HS-5 (cell line): ENCODE data around the gene SPRYD3.
"Not testable (repeated sequence)": the region's sequence is repeated elsewhere in the genome, so short reads cannot be mapped to it uniquely, and the experiment has no call there.

Experiments
- DNase-seq: peaks from one replicate; pipeline ENCODE4 v3.0.0-alpha.2; 2012; ENCODE audit warnings: low read depth

SPRYD3 gene

DNA sequence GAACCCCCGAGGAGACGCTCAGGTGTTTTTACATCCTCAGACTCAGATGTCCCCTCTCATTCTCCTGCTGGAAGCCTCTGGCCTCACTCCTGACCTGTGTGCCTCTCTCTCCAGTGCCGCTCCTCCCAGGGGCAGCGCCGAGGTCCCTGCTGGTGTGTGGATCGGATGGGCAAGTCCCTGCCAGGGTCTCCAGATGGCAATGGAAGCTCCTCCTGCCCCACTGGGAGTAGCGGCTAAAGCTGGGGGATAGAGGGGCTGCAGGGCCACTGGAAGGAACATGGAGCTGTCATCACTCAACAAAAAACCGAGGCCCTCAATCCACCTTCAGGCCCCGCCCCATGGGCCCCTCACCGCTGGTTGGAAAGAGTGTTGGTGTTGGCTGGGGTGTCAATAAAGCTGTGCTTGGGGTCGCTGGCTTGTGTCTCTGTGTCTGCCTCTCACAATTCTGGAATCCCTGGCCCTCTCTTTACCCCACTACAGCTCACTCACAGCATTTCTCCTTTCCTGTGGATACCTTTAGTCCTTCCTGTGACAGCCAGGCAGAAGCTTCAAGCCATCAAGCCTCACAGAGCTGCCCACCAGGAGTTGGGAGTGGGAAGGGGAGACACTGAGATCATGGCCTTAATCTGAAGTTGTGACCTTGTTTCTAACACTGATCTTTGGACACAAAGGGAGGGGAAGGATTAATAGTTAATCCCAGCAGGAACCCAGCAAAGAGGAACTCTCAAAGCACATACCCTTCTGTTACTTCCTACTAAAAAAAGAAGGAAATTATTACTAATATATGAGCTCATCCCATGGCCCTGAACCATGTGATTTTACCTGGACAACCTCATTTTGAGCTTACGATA, 23.0 kb upstream of the SPRYD3 start:
- no peak for DNase-seq

DNA sequence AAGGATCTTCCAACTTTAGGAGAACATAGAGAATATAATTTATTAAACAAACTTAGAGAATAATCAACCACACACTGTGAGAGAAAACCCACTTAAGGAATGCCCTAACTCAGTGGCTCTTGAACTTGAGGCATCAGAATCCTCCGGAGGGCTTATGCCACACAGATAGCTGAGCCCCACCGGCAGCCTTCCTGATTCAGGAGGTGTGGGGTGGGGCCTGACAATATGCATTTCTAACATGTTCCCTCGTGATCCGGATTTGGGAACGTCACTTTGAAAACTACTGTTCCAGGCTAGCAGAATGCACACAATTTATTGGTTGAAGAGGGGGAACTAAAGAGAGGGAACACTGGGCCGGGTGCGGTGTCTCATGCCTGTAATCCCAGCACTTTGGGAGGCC, 22.1 kb upstream of the SPRYD3 start:
- DNase-seq = no peak

DNA sequence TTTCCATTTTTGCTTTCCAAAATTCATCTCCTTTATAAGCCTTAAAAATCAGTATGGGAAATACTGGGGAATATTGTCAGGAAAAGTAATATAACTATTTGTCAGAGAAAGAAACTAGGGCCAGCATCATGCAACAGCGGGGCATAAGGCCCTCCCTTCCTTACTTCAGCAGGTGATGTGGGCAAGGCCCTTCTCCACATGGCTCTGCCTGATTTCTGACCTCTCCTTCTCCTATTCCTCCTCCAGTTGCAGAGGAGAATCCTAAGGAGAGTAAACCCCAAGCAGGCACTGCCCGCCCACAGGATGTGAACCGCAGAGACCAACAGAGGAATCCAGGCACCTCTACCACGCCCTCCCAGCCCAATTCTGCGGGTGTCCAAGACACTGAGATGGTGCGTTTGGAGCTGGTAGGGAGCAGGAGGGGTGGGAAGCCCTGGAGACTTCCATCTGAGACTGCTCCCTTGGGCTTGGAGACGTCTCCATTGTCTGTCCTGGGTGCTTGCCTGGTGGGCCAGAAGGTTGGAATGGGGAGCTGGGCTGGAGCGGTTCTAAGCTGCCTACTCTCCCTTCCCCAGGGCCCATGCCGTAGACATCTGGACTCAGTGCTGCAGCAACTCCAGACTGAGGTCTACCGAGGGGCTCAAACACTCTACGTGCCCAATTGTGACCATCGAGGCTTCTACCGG, 21.4 kb upstream of the SPRYD3 start:
- DNase-seq = no peak

DNA sequence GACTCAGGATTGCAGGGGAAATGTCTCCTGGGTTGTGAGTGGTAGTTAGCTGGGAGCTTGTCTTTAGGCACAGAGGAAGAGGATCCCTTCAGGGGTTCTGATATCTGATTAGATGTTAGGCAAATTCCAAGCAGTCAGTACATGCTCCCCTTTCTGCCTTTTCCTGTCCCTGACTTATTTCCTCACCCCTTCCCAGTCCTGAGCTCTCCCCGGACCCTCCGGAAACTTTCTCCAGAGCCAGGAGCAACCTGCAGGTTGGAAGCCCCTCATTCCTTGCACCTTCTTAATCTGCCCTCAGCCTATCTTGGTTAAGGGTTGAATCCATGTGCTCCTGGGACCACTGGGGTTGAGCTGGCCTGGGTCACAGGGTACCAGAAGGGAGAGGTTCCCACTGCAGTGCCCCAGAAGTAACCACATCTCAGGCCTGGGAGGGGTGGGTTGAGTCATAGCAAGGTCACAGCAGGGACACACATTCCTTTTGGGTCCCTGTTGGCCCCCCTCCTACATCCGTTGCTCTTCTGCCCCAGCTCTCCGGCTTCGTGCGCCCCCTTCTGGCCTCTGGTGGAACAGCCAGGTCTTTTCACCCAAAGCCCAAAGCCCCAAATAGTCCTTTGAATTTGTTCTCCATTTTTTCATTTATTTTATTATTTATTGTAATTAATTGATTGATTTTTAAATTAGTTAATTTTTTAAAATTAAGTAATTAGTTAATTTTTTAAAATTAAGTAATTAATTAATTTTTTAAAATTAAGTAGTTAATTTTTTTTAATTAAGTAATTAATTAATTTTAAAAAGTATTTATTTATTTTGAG, 20.1 kb upstream of the SPRYD3 start:
- peak; percentile 92 for DNase-seq

DNA sequence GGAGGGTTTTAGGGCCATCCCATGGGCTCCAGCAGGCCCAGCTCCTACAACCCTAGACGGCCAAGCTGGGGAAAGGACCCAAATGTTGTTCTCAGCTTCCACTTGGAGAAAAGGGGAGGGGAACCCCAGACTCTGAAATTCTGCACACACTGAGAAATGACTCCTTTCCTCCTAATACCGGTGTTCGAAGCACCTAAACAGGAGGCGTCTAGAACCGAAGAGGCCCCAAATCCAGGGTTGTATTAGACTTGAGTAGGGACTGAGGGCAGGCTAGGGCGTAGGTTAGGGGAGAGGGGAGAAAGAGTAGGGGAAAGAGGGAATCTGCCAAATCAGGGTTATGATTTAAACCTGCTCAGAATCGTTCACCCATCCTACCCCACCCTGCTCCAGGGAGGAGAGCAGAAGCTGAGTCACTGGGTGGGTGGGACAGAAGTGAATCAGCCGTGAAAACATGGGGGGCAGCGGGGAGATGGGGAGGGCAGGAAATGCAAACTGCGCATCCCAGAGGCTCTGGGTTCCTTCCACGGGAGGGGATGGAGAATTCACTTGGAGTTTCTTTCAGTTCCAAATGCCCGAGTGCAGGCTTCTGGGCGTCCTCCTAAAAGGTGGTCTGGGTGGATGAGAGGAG, 19.3 kb upstream of the SPRYD3 start:
- peak; percentile 79 for DNase-seq

DNA sequence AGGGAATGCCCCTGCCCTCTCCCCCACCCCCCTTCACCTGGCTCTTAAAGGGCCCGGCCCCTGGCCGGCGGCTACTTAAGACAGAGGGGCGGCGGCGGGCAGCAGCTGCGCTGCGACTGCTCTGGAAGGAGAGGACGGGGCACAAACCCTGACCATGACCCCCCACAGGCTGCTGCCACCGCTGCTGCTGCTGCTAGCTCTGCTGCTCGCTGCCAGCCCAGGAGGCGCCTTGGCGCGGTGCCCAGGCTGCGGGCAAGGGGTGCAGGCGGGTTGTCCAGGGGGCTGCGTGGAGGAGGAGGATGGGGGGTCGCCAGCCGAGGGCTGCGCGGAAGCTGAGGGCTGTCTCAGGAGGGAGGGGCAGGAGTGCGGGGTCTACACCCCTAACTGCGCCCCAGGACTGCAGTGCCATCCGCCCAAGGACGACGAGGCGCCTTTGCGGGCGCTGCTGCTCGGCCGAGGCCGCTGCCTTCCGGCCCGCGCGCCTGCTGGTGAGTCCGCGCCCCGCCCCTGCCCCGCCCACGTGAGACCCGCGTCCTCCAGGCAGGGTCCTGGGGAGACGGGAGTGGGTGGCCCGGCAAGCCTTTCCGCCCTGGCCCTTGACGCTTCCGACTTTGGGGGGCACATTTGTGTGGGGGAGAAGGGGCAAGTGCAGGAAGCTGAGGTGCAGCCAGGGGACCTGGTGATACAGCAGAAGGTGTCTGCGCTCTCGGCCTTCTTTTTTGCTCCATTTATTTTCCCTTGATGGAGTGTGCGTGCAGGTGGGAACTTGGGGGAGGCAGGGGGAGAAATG, 18.6 kb upstream of the SPRYD3 start, which contains the start of gene IGFBP6:
IGFBP6 (plus strand) TSS at position 104 of the 790 bp plus-strand sequence; CDS start at position 155, 51 bp downstream.
- DNase-seq = peak; percentile 29

DNA sequence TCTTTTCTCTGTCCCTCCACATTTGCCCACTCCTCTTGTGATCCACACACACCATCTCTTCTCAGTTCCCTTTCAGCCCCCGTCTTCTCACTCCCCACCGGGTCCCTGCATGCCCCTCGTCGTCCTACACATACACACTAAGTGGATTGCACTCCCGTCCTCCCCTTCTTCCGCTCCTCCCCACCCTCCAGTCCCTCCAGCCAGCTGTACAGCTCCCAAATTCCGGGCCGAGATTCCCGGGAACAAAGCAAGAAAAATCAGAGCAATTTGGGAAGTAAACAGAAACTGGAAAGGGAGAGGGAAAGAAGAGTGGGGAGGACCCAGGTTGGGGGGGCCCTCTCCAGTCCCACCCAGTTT, 18.0 kb upstream of the SPRYD3 start:
- peak; percentile 10 for DNase-seq

DNA sequence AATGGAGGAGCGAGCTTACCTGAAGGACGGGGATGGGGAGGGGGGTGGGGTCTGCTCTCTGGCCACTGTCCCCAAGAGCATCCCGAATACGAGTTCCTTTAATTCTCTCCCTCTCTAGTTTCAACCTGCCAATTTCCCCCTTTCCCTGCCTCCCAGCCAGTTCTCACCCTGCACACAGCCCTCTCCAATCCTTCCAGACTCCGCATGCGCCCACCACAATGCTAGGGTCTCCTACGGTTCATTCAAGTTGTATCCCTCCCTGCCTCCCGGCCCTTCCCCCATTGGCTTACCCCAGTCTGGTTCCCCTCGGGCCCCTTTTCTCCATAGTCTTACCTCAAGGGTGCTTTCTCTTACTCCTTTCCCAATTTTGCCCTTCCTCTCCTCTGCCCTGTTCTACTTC, 17.6 kb upstream of the SPRYD3 start:
- DNase-seq = no peak

DNA sequence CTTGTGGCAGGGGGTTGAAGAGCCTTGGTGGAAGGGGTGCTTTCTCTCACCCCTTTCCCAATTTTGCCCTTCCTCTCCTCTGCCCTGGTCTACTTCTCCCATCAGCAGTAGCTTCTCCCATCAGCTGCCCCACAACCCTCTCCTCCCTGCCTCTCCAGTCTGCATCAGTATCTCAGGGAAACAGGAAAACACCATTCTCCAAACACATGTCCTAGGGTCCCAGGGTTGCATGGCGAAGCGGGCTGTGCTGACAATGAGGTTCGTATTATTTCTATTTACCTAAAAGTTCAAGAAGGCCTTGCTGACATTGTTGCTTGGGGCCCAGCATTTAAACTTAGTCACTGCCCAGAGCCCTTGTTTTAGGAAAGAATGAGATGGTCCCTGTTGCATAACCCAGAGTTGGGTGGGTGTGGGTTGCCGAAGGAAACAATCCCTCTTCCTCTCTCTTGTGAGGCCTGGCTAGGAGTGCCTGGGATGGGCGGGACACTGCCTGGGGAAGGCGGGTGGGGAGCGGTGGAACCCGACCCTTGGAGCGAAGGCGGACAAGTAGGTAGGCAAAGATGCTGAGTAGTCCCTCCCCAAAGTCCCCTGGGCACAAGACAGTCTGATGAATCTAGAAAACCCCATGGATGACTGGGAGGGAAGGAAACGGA, 17.0 kb upstream of the SPRYD3 start:
- peak; percentile 73 for DNase-seq

DNA sequence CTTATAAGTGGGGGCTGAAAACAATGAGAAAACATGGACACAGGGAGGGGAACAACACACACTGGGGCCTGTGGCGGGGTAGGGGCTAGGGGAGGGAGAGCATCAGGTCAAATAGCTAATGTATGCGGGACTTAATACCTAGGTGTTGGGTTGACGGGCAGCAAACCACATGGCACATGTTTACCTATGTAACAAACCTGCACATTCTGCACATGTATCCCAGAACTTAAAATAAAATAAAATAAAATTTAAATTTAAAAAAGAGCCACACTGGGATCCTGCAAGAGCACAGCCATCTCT, 16.4 kb upstream of the SPRYD3 start:
- DNase-seq = not testable (repeated sequence)

DNA sequence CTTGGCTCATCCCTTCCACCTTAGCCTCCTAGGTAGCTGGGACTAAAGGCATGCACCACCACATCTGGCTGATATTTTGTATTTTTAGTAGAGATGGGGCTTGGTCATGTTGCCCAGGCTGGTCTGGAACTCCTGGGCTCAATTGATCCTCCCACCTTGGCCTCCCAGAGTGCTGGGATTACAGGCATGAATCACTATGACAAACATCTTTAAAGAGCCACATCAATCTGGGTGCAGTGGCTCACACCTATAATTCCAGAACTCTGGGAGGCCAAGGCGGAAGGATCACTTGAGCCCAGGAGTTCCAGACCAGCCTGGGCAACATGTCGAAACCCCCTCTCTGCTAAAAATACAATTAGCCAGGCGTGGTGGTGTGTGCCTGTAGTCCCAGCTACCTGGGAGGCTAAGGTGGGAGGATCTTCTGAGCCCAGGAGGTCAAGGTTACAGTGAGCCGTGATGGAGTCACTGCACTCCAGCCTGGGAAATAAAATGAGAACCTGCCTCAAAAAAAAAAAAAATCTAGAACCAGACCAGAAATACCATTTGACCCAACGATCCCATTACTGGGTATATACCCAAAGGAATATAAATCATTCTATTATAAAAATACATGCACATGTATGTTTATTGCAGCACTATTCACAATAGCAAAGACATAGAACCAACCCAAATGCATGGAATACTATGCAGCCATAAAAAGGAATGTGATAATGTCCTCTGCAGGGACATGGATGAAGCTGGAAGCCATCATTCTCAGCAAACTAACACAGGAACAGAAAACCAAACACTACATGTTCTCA, 15.8 kb upstream of the SPRYD3 start:
- DNase-seq = not testable (repeated sequence)

DNA sequence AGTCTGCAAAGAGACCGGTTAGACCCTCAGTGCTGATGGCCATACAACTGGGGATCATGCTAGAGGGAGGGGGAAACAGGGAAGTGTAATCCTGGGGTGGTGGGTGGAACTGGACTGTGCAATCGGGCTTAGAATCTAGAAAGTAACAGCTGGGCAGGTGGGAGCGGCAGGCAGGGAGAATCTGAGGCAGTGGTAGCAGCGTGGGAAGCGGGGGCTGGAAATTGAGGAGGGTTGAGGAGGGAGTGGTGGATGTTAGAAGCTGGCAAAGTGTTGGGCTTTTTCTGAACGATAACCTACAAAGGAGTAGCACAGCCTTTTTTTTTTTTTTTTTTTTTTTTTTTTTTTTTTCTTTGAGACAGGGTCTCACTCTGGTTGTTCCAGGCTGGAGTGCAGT, 15.2 kb upstream of the SPRYD3 start:
- no peak for DNase-seq

DNA sequence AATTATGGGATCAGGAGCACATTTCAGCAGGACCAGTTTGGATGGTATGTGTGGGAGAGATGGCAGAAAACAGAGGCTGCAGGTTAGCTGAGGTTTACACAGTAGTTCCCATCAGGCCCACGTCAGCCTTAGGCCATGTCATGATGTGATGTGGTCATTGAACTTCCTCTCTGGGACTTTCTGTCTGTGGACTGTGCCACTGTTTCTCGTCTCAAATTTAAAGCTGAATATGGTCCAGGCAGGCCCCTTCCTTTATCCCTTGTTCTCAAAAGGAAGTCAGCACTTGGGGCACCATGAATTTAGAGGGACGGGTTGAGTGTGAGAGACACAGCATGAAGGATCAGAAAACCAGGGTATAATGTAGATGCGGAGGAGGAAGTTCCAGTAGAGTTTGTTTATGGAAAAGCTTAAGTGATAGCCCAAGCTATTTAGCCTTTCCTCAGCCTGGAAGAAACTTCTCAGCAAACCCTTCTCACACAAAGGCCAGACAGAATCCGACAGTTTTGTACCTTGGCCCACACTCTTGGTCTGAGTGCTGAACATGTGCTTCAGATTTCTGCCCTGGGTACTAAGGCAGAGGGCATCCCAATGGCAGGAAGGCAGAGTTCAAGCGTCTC, 14.7 kb upstream of the SPRYD3 start:
- no peak for DNase-seq

DNA sequence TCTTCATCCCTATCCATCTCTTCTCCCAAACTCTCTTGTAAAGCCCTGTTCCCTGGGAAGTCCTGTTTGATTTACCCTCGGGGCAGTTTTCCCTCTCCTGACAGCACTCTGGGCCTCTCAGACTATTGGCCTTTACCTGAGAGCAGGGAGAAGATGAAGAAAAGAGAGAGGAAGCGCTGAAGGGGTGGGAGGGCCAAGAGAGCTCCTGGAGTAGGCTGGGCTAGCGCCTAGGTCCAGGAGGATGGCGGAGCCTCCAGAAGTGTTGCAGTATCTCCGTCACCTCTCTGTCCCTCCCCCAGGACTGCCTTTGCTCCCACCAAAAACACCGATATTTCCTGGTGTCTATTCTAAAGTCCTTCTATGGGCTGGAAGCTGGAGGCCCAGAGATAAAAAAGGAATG, 12.6 kb upstream of the SPRYD3 start:
- no peak for DNase-seq

DNA sequence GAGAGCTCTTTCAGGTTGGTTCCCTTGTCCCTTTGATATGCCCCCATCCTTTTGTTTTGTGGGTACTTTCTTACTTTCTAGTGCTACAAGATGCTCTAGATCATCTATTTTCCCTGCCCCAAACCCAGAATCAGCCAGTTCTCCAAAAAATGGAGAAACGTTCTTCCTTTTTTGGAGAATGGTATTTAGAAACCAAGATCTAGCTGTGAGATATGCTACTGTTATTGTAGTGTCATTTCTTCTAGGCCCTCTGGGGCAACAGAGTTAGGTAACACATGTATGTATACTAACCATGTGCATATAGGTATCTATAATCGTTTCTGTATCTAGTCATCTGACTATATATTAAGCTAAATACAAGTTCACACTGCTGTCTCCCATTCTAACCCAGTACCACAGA, 11.4 kb upstream of the SPRYD3 start:
- DNase-seq = no peak

DNA sequence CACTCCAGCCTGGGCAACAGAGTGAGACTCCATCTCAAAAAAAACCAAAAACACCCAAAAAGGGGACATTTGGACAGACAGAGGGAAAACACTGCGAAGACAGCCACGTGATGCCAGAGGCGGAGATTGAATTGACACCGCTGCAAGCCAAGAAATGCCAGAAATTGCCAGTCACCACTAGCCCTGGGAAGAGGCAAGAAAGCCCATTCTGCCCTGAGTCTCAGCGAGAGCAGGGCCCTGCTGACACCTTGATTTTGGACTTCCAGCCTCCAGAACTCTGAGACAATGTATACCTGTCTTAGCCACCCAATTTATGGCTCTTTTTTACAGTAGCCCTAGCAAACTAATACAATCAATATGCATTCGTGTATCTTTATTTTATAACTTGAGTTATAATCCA, 10.9 kb upstream of the SPRYD3 start:
- DNase-seq = no peak

DNA sequence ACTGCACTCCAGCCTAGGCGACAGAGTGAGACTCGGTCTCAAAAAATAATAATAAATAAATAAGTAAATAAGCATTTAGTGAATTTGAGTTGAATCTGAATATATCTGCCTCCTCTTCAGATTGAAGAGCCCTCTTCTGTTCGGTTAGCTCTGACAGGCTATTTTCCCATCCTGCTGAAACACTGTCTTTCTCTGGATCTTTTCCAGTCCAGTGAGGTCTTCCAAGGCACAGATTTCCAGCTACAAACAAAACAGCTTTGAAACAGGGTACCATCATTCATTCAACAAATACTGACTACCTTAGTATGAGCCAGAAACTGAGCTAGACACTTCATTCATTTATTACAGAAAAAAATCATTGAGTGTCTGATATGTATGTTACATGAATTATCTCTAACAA, 7.2 kb upstream of the SPRYD3 start:
- no peak for DNase-seq

DNA sequence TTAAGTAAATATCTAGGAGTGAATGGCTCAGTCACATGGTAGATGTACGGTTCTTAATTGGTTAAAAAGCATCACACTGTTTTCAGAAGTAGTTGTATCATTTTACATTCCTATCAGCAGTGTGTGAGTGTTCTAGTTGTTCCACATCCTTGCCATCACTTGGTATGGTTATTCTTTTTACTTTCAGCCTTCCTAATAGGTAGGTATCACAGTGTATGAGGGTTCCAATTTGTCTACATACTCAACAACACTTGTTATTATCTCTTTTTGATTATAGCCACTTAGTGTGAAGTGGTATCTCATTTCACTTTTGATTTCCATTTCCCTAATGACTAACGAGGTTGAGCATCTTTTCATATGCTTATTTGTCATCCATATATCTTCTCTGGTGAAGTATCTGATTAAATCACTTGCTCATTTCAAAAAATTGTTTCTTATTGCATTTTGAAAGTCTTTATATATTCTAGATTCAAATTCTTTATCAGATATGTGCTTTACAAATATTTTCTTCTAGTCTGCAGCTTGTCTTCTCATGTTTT, 3.5 kb upstream of the SPRYD3 start:
- no peak for DNase-seq

DNA sequence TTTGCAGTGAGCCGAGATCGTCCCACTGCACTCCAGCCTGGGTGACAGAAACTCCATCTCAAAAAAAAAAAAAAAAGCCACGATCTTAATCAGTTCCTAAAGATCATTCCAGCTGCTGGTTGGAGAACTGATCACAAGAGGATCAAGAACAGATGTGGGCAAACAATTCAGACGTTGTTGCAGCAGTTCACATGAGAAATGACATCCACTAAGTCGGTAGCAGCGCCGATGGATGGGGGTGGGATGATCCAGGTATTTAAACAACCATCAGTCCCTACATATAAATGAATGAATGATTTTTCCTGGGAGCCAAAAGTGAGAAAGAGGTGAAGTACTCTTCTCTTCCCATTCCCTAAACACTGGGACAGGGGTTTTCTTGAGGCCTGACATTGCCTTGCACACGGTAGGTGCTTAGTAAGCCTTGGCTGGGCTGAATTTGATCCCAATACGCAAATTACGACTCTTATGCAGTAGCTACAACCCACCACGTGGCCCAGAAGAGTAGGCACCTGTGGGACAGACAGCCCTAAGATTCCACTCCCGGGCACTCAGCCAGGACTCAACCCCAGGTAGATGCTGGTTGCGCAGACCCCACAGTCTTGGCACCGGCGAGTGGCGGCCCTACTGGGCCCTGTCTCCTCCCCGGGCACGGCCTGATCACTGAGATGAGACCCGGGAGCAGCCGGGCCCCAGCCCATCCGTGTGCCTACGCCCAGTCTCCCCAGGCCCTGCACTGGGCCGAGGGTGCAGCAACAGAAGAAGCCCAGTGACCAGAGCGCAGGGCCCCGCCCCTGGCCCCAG, 565 bp downstream of the SPRYD3 start:
- DNase-seq = peak; percentile 11
